NB4 (cell line): Measurements from ENCODE around the gene ACCSL.

Experiments used
- POLR2A ChIP-seq: IDR thresholded peaks from 2 replicates; pipeline ENCODE4 v1.6.1; 2011; ENCODE audit warnings: mild to moderate bottlenecking; ENCODE audit not compliant: insufficient read length; ENCODE audit errors: extremely low read depth
- TF ChIP-seq, protein P1 (sequence below): IDR thresholded peaks from 2 replicates; pipeline ENCODE4 v1.6.1; 2011; ENCODE audit warnings: low read depth, low read length
- TF ChIP-seq, protein P2 (sequence below): IDR thresholded peaks from one replicate; pipeline ENCODE4 v1.5.1; 2012; ENCODE audit warnings: low read depth, low read length

DNA sequence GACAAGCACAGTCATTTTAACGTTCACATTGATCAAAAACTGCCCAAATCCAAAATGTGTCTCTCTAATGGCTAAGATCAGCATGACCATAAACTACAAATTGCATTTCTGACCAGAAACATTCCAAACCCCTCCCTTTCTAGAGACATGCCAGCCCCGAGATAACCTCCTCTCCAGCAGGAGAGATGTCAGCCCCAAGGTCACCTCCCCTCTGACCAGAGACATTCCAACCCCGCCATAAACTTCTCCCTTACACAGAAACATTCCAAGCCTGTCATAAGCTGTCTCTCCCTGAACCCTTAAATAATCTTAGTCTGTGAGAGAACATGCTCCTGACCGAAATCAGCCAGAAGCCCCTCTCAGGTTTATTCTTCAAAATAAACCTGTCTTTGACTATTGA lies 41.1 kb downstream of the ACCSL start:
- TF ChIP-seq POLR2A = no peak
- TF ChIP-seq, protein P1, sequence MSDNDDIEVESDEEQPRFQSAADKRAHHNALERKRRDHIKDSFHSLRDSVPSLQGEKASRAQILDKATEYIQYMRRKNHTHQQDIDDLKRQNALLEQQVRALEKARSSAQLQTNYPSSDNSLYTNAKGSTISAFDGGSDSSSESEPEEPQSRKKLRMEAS = no peak
- TF ChIP-seq, protein P2, sequence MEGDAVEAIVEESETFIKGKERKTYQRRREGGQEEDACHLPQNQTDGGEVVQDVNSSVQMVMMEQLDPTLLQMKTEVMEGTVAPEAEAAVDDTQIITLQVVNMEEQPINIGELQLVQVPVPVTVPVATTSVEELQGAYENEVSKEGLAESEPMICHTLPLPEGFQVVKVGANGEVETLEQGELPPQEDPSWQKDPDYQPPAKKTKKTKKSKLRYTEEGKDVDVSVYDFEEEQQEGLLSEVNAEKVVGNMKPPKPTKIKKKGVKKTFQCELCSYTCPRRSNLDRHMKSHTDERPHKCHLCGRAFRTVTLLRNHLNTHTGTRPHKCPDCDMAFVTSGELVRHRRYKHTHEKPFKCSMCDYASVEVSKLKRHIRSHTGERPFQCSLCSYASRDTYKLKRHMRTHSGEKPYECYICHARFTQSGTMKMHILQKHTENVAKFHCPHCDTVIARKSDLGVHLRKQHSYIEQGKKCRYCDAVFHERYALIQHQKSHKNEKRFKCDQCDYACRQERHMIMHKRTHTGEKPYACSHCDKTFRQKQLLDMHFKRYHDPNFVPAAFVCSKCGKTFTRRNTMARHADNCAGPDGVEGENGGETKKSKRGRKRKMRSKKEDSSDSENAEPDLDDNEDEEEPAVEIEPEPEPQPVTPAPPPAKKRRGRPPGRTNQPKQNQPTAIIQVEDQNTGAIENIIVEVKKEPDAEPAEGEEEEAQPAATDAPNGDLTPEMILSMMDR = no peak
